HFFc6 (cell line): ENCODE measurements around the gene LINC01488. TPM values are rescaled to one million over a fixed set of nuclear protein-coding genes. Genes with fewer than 3 reads are reported as not detected.

ENCODE experiments used
- DNase-seq: peaks from one replicate; pipeline ENCODE4 v3.0.0-alpha.2; 2018
- H3K27ac Mint-ChIP-seq: 2 replicates; pipeline ENCODE4 v1.8.0; 2020; ENCODE audit warnings: mild to moderate bottlenecking, mixed read lengths
- H3K27me3 Mint-ChIP-seq: 2 replicates; pipeline ENCODE4 v1.8.0; 2021; ENCODE audit warnings: mild to moderate bottlenecking, moderate library complexity, mixed read lengths; ENCODE audit not compliant: insufficient read depth
- H3K36me3 Mint-ChIP-seq: 2 replicates; pipeline ENCODE4 v1.8.0; 2021; ENCODE audit warnings: low read depth, mixed read lengths
- H3K4me1 Mint-ChIP-seq: 2 replicates; pipeline ENCODE4 v1.8.0; 2020; ENCODE audit warnings: low read depth, mixed read lengths
- H3K4me3 Mint-ChIP-seq: 2 replicates; pipeline ENCODE4 v1.8.0; 2020; ENCODE audit warnings: mild to moderate bottlenecking, moderate library complexity, mixed read lengths
- H3K9me3 Mint-ChIP-seq: 2 replicates; pipeline ENCODE4 v1.8.0; 2020; ENCODE audit warnings: mild to moderate bottlenecking, mixed read lengths
- total RNA-seq, 6 experiments: library from RNA; stranded (reverse); fragmentation: NEBNext Ultra II Directional; extraction: Animal tissue kit (Norgen Biotek cat#: 25700); gene quantifications; 2 replicates in 1 of 6; 3 replicates in 5 of 6; pipeline ENCODE4 v1.2.3, GENCODE V29; 2021
- TF ChIP-seq, protein P1 (sequence below): fragments of 200-600 bp; sonication (generic); IDR thresholded peaks from 2 replicates; pipeline ENCODE4 v1.5.0; 2021; ENCODE audit warnings: antibody characterized with exemption, mild to moderate bottlenecking

LINC01488 gene
- total RNA-seq, 6 experiments from 2014 or later = not detected

DNA sequence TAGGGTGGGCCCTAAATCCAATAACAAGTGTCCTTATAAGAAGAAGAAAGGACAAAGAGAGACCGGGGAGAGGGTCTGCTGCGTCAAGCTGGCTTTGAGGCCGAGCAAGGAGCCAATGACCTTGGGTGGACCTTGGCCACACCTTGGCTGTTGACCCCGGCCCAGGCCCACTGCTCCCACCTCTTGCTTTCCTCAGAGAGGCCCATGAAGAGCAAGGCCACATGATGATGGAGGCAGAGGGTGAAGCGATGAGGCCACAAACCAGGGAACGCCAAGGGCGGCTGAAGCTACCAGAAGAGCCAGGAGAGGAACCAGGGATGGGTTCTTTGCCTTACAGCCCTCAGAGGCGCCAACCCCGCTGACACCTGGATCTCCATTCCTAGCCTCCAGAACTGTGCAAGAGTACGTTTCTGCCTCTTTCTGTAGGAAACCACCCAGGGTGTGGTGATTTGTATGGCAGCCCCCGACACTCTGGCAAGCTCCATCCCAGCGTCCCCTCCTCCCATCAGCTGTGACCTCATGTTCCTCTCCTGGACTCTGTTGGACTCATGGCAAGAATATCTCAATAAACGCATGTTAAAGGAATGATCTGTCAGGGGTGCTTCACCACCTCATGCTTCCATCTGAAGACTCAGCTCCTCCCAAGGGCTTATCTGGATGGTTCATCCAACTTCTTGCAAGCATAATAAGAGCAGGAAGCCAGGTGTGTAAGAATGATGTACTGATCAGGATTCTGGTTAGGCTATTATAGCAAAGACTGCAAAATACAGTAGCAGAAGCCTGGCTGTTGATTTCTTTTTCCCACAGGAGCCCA, 41.6 kb upstream of the LINC01488 start:
- Mint-ChIP-seq H3K9me3 (no peaks in the 10 kb centered on the region), H3K4me3 (no peak overlapping the region; the same call in 1 of the 2 replicates), H3K27me3 (peaks cover 6% of the 10 kb centered on the region; the same call in 1 of the 2 replicates), H3K27ac (peak overlapping the region; percentile 48), H3K4me1 (peaks cover 79% of the 10 kb centered on the region), H3K36me3 (0 out of 2 replicates have a peak, but pooled peaks cover 4% of the 10 kb centered on the region)
- TF ChIP-seq, protein P1, sequence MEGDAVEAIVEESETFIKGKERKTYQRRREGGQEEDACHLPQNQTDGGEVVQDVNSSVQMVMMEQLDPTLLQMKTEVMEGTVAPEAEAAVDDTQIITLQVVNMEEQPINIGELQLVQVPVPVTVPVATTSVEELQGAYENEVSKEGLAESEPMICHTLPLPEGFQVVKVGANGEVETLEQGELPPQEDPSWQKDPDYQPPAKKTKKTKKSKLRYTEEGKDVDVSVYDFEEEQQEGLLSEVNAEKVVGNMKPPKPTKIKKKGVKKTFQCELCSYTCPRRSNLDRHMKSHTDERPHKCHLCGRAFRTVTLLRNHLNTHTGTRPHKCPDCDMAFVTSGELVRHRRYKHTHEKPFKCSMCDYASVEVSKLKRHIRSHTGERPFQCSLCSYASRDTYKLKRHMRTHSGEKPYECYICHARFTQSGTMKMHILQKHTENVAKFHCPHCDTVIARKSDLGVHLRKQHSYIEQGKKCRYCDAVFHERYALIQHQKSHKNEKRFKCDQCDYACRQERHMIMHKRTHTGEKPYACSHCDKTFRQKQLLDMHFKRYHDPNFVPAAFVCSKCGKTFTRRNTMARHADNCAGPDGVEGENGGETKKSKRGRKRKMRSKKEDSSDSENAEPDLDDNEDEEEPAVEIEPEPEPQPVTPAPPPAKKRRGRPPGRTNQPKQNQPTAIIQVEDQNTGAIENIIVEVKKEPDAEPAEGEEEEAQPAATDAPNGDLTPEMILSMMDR = no peak
- peak; percentile 55 for DNase-seq

DNA sequence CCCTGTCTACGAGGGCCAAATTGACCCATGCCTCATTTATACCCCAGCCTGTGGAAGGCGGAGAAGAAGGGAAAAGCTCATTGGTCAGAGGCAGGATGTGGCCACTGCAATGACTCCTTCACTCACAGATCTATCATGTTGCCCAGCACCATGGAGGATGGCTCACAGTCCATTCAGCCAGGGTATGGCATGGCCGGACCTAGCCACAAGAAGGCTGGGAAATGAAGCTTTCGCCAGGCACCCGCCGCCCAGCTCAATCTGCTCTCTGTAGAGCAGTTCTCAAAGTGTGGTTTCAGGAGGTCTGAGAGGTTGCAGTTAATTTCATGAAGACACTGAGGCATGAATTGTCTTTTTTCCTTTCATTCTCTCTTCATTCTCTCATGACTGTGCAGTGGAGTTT, 40.6 kb upstream of the LINC01488 start:
- TF ChIP-seq, protein P1 = no peak
- H3K27ac Mint-ChIP-seq = peak overlapping the region; percentile 38; the same call in 1 of the 2 replicates
- peaks cover 80% of the 10 kb centered on the region for H3K4me1 Mint-ChIP-seq
- H3K36me3 Mint-ChIP-seq = 0 out of 2 replicates have a peak, but pooled peaks cover 4% of the 10 kb centered on the region
- H3K27me3 Mint-ChIP-seq = peaks cover 6% of the 10 kb centered on the region
- H3K9me3 Mint-ChIP-seq = no peaks in the 10 kb centered on the region
- H3K4me3 Mint-ChIP-seq = no peak overlapping the region
- no peak for DNase-seq

DNA sequence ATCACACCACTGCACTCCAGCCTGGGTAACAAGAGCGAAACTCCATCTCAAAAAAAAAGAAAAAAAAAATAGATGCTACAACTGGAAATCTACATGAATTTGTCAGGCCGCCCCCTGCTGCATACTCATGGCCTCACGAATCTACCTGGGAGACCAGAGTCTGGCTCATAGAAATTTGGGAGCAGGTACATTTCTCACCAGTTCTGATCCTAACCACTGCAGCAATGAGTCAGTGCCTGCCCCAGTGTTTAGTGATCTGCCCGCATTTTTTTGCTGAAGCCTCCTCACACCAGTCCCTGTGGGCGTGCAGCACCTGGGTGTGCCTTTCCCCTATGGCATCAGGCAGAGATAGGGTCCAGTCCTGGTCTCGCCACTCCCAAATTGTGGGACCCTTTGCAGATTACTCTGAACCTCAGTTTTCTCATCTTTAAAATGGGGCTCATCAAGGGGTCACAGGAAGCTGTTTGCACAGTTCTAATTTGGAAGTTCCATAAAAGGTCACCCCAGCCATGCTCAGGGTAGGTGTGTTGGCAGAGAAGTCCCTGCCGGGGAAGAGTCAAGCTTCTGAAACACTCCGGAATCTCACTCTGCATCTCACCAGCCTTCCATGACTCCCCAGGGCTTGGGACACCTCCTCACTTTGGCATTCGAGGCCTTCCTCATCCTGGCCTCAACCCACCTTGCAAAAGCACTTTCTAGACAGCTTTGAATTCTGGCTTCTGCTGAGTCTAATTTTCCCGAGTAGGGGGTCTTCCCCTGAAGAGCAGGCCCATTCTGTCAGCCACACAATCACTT, 39.3 kb upstream of the LINC01488 start:
- Mint-ChIP-seq H3K4me1 (peaks cover 84% of the 10 kb centered on the region), H3K4me3 (peak overlapping the region; percentile 86), H3K27ac (peak overlapping the region; percentile 99), H3K27me3 (peaks cover 6% of the 10 kb centered on the region), H3K36me3 (0 out of 2 replicates have a peak, but pooled peaks cover 4% of the 10 kb centered on the region), H3K9me3 (no peaks in the 10 kb centered on the region)
- TF ChIP-seq, protein P1 = peak; percentile 61
- peak; percentile 9 for DNase-seq

DNA sequence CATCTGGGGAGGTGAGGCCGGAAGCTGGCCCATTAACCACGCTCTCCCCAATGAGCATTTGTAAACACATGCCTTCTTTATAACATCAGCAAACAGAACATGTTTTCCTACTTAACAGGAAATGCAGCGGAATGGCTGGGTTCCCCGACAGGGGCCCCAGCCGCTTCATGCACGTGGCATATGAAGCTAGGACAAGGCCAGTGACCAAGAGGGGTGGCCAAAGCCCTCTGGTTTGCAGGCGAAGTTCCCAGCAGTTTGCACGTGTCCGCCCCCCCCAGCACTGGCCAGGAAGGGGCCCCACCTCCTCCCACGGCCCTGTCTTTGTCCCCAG, 38.7 kb upstream of the LINC01488 start:
- H3K27me3 Mint-ChIP-seq = peaks cover 5% of the 10 kb centered on the region
- H3K9me3 Mint-ChIP-seq = no peaks in the 10 kb centered on the region
- DNase-seq = peak; percentile 86
- TF ChIP-seq, protein P1 = no peak
- H3K27ac Mint-ChIP-seq = peak overlapping the region; percentile 99
- peaks cover 84% of the 10 kb centered on the region for H3K4me1 Mint-ChIP-seq
- H3K36me3 Mint-ChIP-seq = 0 out of 2 replicates have a peak, but pooled peaks cover 4% of the 10 kb centered on the region
- H3K4me3 Mint-ChIP-seq = peak overlapping the region; percentile 86

DNA sequence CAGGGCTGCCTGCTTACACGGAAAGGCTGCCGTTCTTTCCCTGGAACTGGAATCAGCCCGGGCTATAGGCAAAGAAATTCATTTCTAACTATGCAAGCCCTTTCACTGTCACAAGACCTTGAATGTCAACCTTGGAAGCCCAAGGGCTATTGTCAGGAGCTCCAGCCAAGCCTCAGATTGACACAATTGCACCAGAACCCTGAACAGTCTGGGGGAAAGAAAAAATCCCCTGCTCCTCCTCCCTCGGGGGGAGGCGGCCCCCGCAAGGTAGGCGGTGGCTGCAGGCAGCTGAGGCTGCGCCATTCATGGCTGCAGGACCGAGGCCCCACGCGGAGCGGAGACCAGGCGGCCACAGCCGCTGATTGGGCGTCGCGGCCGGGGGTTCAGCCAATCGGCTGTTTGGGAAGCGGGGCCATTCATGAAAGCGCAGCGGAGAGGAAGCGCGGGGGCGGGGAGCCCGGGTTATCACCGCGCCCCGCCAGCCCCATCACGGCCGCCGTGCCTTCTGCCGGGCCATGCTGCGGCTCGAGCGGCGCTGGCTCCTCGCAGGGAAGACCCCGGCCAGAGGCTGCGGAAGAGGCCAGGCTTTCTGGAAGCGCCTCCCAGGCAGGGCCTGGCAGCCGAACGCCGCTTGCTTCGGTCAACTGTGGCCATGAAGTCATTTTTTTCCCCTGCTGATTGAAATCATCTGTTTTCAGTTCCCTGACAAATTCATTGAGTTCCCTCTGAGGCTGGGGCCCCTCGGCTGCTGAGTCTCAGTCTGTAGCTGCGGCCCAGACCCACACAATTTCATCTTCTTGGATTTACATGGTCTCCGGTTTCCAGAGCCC, 38.1 kb upstream of the LINC01488 start:
- peak; percentile 95 for DNase-seq
- TF ChIP-seq, protein P1 = no peak
- H3K27me3 Mint-ChIP-seq = peaks cover 5% of the 10 kb centered on the region
- 0 out of 2 replicates have a peak, but pooled peaks cover 4% of the 10 kb centered on the region for H3K36me3 Mint-ChIP-seq
- peak overlapping the region; percentile 86 for H3K4me3 Mint-ChIP-seq
- H3K4me1 Mint-ChIP-seq = peaks cover 85% of the 10 kb centered on the region
- H3K9me3 Mint-ChIP-seq = no peaks in the 10 kb centered on the region
- peak overlapping the region; percentile 99 for H3K27ac Mint-ChIP-seq
